K562 (cell line): ENCODE data around the gene CPT1B.
"Not testable (repeated sequence)": the region's sequence is repeated elsewhere in the genome, so short reads cannot be mapped to it uniquely, and the experiment has no call there.

Source experiments
- ARID2 ChIP-seq: fragments of 450-650 bp; IDR thresholded peaks from 2 replicates; pipeline ENCODE4 v1.6.1; 2017; ENCODE audit warnings: antibody characterized with exemption, mild to moderate bottlenecking
- ELK3 ChIP-seq: fragments of 450-650 bp; formaldehyde crosslinking; IDR thresholded peaks from 2 replicates; pipeline ENCODE4 v1.4.0; 2020; ENCODE audit warnings: mild to moderate bottlenecking
- EP300 ChIP-seq: IDR thresholded peaks from 2 replicates; pipeline ENCODE4 v1.6.1; 2012; ENCODE audit warnings: low read length, improper control_type of control experiment
- GABPA ChIP-seq: fragments of 200-800 bp; sonication (Bioruptor generic); conservative IDR thresholded peaks from 2 replicates; pipeline ENCODE4 v1.6.1; 2016; ENCODE audit warnings: low read depth, missing genetic modification characterization, missing compliant biosample characterization
- MAX ChIP-seq: sonication (generic); formaldehyde crosslinking; IDR thresholded peaks from 2 replicates; pipeline ENCODE4 v1.9.0; 2022; ENCODE audit warnings: mild to moderate bottlenecking, missing genetic modification reagents
- NFIC ChIP-seq: fragments of 450-650 bp; IDR thresholded peaks from 2 replicates; pipeline ENCODE4 v1.6.1; 2017; ENCODE audit warnings: mild to moderate bottlenecking, inconsistent platforms
- NFRKB ChIP-seq: fragments of 450-650 bp; IDR thresholded peaks from 2 replicates; pipeline ENCODE4 v1.6.1; 2016; ENCODE audit warnings: low read depth
- NUFIP1 ChIP-seq: fragments of 450-650 bp; IDR thresholded peaks from 2 replicates; pipeline ENCODE4 v1.6.1; 2018; ENCODE audit not compliant: partially characterized antibody
- POLR2A ChIP-seq: fragments of 450-650 bp; conservative IDR thresholded peaks from 2 replicates; pipeline ENCODE4 v1.6.1; 2016
- SMAD4 ChIP-seq: fragments of 250-450 bp; sonication (Bioruptor Pico); conservative IDR thresholded peaks from 2 replicates; pipeline ENCODE4 v1.8.0; 2021; ENCODE audit warnings: inconsistent platforms, mild to moderate bottlenecking, moderate library complexity
- USF1 ChIP-seq: sonication (generic); formaldehyde crosslinking; IDR thresholded peaks from 2 replicates; pipeline ENCODE4 v1.9.0; 2022; ENCODE audit warnings: mild to moderate bottlenecking, missing genetic modification reagents
- YY1 ChIP-seq, 3 experiments: IDR thresholded peaks; 2 replicates each; pipeline ENCODE4 v1.6.1; 2011; ENCODE audit warnings: low read length in 2 of 3, mild to moderate bottlenecking in 2 of 3, moderate library complexity in 2 of 3, borderline replicate concordance in 1 of 3, control low read depth in 1 of 3, low read depth in 1 of 3; ENCODE audit not compliant: insufficient read depth in 3 of 3, insufficient replicate concordance in 2 of 3, control insufficient read depth in 1 of 3, insufficient read length in 1 of 3; ENCODE audit errors: extremely low read depth in 1 of 3
- ZNF143 ChIP-seq: sonication (generic); formaldehyde crosslinking; IDR thresholded peaks from 2 replicates; pipeline ENCODE4 v1.9.0; 2022; ENCODE audit warnings: mild to moderate bottlenecking, missing genetic modification reagents
- ZNF398 ChIP-seq: fragments of 250-450 bp; sonication (Bioruptor Pico); IDR thresholded peaks from 2 replicates; pipeline ENCODE4 v1.8.0; 2021; ENCODE audit warnings: moderate library complexity, mild to moderate bottlenecking, inconsistent platforms

- not testable (repeated sequence) for TF ChIP-seq ARID2; SMAD4; ZNF143 (CRISPR knock-in tag); USF1; ELK3 (CRISPR knock-in tag); NUFIP1; MAX (CRISPR knock-in tag); NFRKB; GABPA (tag); YY1 (IDR thresholded peaks at IDR 0.05; ENCODE audit: borderline replicate concordance in 1 of 3, control insufficient read depth in 1 of 3, extremely low read depth in 1 of 3, insufficient read depth in 3 of 3, insufficient read length in 1 of 3, insufficient replicate concordance in 2 of 3, low read depth in 1 of 3, low read length in 2 of 3); POLR2A; EP300; ZNF398 (CRISPR knock-in tag); NFIC
Observed at GRCh38 chr22:50614296-50614695, 36.1 kb upstream of the CPT1B start.
